ENCODE data around the gene RALA.
"Not testable (repeated sequence)": the region's sequence is repeated elsewhere in the genome, so short reads cannot be mapped to it uniquely, and the experiment has no call there.

The RALA gene

GRCh38 chr7:39670934-39671333 lies 47.6 kb downstream of the RALA start:
- intact Hi-C loops (cut with micrococcal nuclease): no loop called here
- Mint-ChIP-seq H3K27ac (no peak overlapping the region), H3K9me3 (no peaks in the 10 kb centered on the region), H3K4me3 (no peak overlapping the region), H3K27me3 (no peaks in the 10 kb centered on the region), H3K36me3 (ENCODE audit: low read depth) (peaks cover 6% of the 10 kb centered on the region), H3K4me1 (ENCODE audit: low read depth) (peaks cover 15% of the 10 kb centered on the region)

GRCh38 chr7:39672176-39672575 lies 48.8 kb downstream of the RALA start:
- intact Hi-C loops (cut with micrococcal nuclease): no loop called here
- no peaks in the 10 kb centered on the region for H3K27me3 Mint-ChIP-seq
- H3K9me3 Mint-ChIP-seq: peaks cover 7% of the 10 kb centered on the region
- H3K4me3 Mint-ChIP-seq: no peak overlapping the region
- peaks cover 14% of the 10 kb centered on the region for H3K4me1 Mint-ChIP-seq (ENCODE audit: low read depth)
- H3K27ac Mint-ChIP-seq: no peak overlapping the region
- H3K36me3 Mint-ChIP-seq (ENCODE audit: low read depth): peaks cover 6% of the 10 kb centered on the region

GRCh38 chr7:39673868-39674267 lies 50.5 kb downstream of the RALA start:
- no peaks in the 10 kb centered on the region for H3K27me3 Mint-ChIP-seq
- intact Hi-C loops (cut with micrococcal nuclease): no loop called here
- peaks cover 7% of the 10 kb centered on the region for H3K9me3 Mint-ChIP-seq
- H3K4me3 Mint-ChIP-seq: no peak overlapping the region
- peaks cover 17% of the 10 kb centered on the region for H3K4me1 Mint-ChIP-seq (ENCODE audit: low read depth)
- H3K36me3 Mint-ChIP-seq (ENCODE audit: low read depth): no peaks in the 10 kb centered on the region
- H3K27ac Mint-ChIP-seq: no peak overlapping the region

GRCh38 chr7:39674406-39674805 lies 51.0 kb downstream of the RALA start:
- Mint-ChIP-seq H3K27ac (no peak overlapping the region), H3K36me3 (ENCODE audit: low read depth) (no peaks in the 10 kb centered on the region), H3K9me3 (peaks cover 7% of the 10 kb centered on the region), H3K4me3 (no peak overlapping the region), H3K27me3 (no peaks in the 10 kb centered on the region), H3K4me1 (ENCODE audit: low read depth) (peaks cover 21% of the 10 kb centered on the region)
- intact Hi-C loops (cut with micrococcal nuclease): no loop called here

GRCh38 chr7:39676346-39676745 lies 53.0 kb downstream of the RALA start:
- Mint-ChIP-seq H3K27ac (no peak overlapping the region), H3K36me3 (ENCODE audit: low read depth) (no peaks in the 10 kb centered on the region), H3K4me3 (no peak overlapping the region), H3K4me1 (ENCODE audit: low read depth) (peaks cover 18% of the 10 kb centered on the region), H3K9me3 (peaks cover 7% of the 10 kb centered on the region), H3K27me3 (no peaks in the 10 kb centered on the region)
- intact Hi-C loops (cut with micrococcal nuclease): no loop called here

- intact Hi-C loops (cut with micrococcal nuclease): no loop called here
- H3K4me1 Mint-ChIP-seq (ENCODE audit: low read depth): peaks cover 36% of the 10 kb centered on the region
- H3K27ac Mint-ChIP-seq: no peak overlapping the region
- peaks cover 7% of the 10 kb centered on the region for H3K9me3 Mint-ChIP-seq
- H3K36me3 Mint-ChIP-seq (ENCODE audit: low read depth): no peaks in the 10 kb centered on the region
- no peaks in the 10 kb centered on the region for H3K27me3 Mint-ChIP-seq
- no peak overlapping the region for H3K4me3 Mint-ChIP-seq
Observed at GRCh38 chr7:39678930-39679709, 55.7 kb downstream of the RALA start.

- H3K4me3 Mint-ChIP-seq; H3K9me3 Mint-ChIP-seq; H3K27me3 Mint-ChIP-seq; intact Hi-C loops (cut with micrococcal nuclease); H3K27ac Mint-ChIP-seq; H3K36me3 Mint-ChIP-seq (ENCODE audit: low read depth): not testable (repeated sequence)
- H3K4me1 Mint-ChIP-seq (ENCODE audit: low read depth): peaks cover 36% of the 10 kb centered on the region
Observed at GRCh38 chr7:39679874-39680273, 56.5 kb downstream of the RALA start.

- intact Hi-C loops (cut with micrococcal nuclease): no loop called here
- Mint-ChIP-seq H3K36me3 (ENCODE audit: low read depth) (no peaks in the 10 kb centered on the region), H3K27ac (no peak overlapping the region), H3K9me3 (peaks cover 3% of the 10 kb centered on the region), H3K4me3 (no peak overlapping the region), H3K27me3 (no peaks in the 10 kb centered on the region), H3K4me1 (ENCODE audit: low read depth) (peaks cover 32% of the 10 kb centered on the region)
Observed at GRCh38 chr7:39681887-39682441, 58.6 kb downstream of the RALA start.

GRCh38 chr7:39683216-39683845 lies 60.0 kb downstream of the RALA start:
- intact Hi-C loops (cut with micrococcal nuclease): no loop called here
- H3K27me3 Mint-ChIP-seq: no peaks in the 10 kb centered on the region
- H3K4me3 Mint-ChIP-seq: no peak overlapping the region
- peaks cover 27% of the 10 kb centered on the region for H3K4me1 Mint-ChIP-seq (ENCODE audit: low read depth)
- H3K27ac Mint-ChIP-seq: peak overlapping the region; percentile 11
- H3K9me3 Mint-ChIP-seq: no peaks in the 10 kb centered on the region
- peaks cover 9% of the 10 kb centered on the region for H3K36me3 Mint-ChIP-seq (ENCODE audit: low read depth)

- H3K27ac Mint-ChIP-seq: no peak overlapping the region
- intact Hi-C loops (cut with micrococcal nuclease): no loop called here
Observed at GRCh38 chr7:39686261-39686924, 63.0 kb downstream of the RALA start.

GRCh38 chr7:39688611-39689480 lies 65.5 kb downstream of the RALA start:
- H3K36me3 Mint-ChIP-seq (ENCODE audit: low read depth): peaks cover 53% of the 10 kb centered on the region
- intact Hi-C loops (cut with micrococcal nuclease): no loop called here
- no peaks in the 10 kb centered on the region for H3K9me3 Mint-ChIP-seq
- no peak overlapping the region for H3K4me3 Mint-ChIP-seq
- peaks cover 6% of the 10 kb centered on the region for H3K4me1 Mint-ChIP-seq (ENCODE audit: low read depth)
- no peaks in the 10 kb centered on the region for H3K27me3 Mint-ChIP-seq
- H3K27ac Mint-ChIP-seq: peak overlapping the region; percentile 5

More at GRCh38 chr7:39686261-39686924, 63.0 kb downstream of the RALA start:
- Mint-ChIP-seq H3K9me3 (no peaks in the 10 kb centered on the region), H3K36me3 (ENCODE audit: low read depth) (peaks cover 31% of the 10 kb centered on the region), H3K4me3 (no peak overlapping the region), H3K4me1 (ENCODE audit: low read depth) (peaks cover 24% of the 10 kb centered on the region), H3K27me3 (no peaks in the 10 kb centered on the region)

- Mint-ChIP-seq H3K27me3 (no peaks in the 10 kb centered on the region), H3K4me1 (ENCODE audit: low read depth) (peaks cover 6% of the 10 kb centered on the region), H3K27ac (no peak overlapping the region), H3K36me3 (ENCODE audit: low read depth) (peaks cover 77% of the 10 kb centered on the region), H3K4me3 (no peak overlapping the region), H3K9me3 (no peaks in the 10 kb centered on the region)
- intact Hi-C loops (cut with micrococcal nuclease): loop anchor here (10.0 kb wide), 1 partner anchor 67 kb away; the partner anchor contains the start of gene RALA
Observed at GRCh38 chr7:39691821-39692220, 68.4 kb downstream of the RALA start.

GRCh38 chr7:39693086-39693485 lies 69.7 kb downstream of the RALA start:
- not testable (repeated sequence) for H3K4me1 Mint-ChIP-seq (ENCODE audit: low read depth); H3K9me3 Mint-ChIP-seq; H3K27me3 Mint-ChIP-seq; H3K4me3 Mint-ChIP-seq; H3K27ac Mint-ChIP-seq
- H3K36me3 Mint-ChIP-seq (ENCODE audit: low read depth): peaks cover 83% of the 10 kb centered on the region
- intact Hi-C loops (cut with micrococcal nuclease): loop anchor here (10.0 kb wide), 1 partner anchor 68 kb away; the partner anchor contains the start of gene RALA

All from dendritic cell treated with granulocyte-macrophage colony-stimulating factor and Interleukin-4, amounts not matched to agents 40 ng/mL and 50 ng/mL, for 4 days (primary cell).